ENCODE measurements around the gene IMP4.
A peak's percentile ranks its signal among the peaks of the same experiment; 100 is the strongest.
"Not testable (repeated sequence)": the region's sequence is repeated elsewhere in the genome, so short reads cannot be mapped to it uniquely, and the experiment has no call there.

IMP4 gene

DNA sequence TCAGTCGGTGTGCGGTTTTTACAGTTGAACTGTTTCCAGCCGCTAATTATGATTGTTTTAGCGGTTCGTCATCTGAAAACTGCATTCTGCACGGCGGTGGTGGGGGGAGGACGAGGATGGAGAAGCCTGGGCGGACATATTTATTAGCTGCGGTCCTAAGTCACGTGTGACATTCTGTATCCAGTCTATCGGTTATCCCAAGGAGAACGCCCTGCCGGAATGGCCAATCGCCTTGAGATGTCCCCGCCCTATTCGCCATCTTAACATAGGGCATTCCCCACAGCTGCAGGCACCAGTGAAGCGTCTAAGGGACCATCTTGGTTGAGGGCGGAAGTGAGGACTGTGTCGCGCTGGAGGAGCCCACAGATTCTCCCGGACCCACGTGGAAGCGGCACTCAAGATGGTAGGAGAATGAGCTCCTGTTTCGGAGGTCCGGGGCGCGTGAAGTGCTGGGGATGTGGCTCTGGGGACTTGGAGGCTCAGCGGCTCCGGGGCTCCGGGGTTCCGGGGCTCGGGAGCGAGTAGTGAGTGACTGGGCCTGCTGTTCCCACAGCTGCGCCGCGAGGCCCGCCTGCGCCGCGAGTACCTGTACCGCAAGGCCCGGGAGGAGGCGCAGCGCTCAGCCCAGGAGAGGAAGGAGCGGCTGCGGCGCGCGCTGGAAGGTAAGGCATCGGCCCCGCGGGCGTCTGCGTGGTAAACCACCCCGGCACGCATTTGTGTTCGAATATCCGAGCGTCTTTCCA, at the start of gene IMP4:
Gene IMP4, plus strand, starts transcription at position 365 of the 743 bp plus-strand sequence. Its CDS starts 36 bp downstream, at position 401.
- DNase-seq: peak; percentile 99

DNA sequence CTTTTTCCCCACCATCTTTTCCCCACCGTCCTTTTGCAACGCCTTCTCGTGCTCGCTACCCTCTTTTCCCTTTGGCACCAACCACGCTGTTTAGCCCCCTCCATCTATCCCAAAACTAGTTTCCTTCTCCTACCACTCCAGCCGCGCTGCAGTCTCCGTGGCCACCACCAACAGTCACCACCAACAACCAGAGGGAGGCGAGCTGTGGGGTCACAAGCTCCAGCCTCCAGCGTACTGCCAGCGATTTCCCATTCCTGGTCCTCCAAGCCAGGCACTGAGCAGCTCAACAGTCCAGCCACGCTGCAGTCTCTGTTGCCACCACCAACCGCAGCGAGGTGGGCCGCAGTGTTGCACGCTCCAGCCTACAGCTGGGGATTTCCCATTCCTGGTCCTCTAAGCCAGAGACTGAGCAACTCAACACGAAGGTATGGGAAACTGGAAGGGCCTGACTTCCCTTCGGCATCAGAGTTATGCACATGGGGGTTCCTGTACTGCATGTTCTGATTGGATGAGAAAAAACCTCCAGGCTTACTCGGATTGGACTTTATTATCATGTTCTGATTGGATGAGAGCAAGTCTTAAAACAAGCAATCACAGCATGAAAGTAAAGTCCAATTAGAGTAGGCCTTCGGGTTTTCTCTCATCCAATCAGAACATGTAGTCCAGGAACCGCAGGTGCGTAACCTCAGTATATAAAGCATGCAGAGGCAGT, 42.3 kb upstream of the IMP4 start:
- DNase-seq: no peak

- DNase-seq: no peak
Measured at GRCh38 chr2:130300970-130301348, 41.7 kb upstream of the IMP4 start.

DNA sequence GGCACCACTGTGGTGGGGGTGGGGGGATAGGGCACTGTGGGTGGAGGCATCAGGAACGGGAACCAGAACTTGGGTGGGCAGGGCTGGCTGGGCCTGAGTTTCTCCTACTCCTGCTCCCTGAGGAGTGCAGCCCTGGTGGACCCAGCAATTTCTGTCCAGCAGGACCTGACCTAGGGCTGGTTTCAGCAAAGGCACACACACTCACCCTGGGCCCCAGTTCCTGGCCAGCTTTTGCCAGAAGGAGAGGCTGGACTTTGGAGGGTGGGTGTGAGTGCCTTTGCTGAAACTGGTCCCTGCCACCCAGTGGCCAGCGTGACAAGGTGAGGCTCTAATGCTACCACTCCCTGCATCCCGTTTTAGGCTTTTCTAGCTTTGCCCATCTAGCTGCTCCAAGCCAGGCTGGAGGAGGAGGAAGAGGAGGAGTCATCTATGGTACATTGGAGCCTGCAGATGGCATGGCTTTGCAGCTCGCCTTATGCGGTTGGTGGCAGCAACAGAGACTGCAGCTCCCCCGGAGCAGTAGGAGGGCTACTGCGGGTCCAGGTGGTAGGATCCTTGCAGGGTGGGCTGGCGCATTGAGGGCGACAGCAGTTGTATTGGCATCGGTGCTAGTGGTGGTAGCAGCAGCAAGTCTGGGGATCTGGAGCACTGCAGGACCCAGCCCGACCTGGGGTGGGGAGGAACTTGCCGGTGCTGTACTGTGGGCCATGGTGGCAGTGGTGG, 40.4 kb upstream of the IMP4 start:
- no peak for DNase-seq

DNA sequence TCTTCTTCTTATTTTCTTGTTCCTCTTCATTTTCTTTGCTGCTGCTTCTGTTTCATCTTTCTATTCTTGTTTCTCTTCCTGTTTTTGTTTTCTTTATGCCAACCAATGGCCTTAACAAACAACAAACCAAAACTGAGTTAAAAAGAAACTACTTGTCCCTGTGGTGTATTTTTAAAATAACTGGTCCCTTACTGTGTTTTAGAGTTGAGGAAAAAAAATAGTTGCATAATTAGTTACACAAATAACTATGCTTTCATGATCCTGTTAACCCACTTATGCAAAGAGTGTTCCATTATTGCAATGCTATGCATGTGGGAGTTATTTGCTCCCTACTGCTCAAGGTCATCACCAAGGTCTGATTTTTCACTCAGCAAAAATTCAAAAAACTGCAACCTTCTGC, 39.5 kb upstream of the IMP4 start:
- DNase-seq: no peak

GRCh38 chr2:130304726-130305125, 38.0 kb upstream of the IMP4 start:
- no peak for DNase-seq

DNA sequence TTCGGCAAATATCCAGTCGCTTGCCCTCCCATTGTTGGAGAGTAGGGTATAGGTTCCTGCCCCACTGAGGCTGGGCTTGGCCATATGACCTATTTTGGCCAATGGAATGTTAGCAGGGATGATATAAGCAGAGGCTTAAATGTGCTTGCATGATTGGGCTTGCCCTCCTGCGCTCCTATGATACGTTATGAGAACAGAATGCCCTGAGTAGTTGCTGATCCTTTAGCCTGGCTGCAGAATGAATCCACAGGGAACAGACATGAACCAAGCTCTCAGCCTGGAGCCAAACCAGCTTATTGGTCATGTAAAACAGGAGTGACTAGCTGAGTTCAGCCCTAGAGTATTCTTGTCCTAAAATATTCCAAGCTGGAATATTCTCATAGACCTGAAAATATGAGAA, 34.8 kb upstream of the IMP4 start:
- DNase-seq: no peak

- no peak for DNase-seq
Measured at GRCh38 chr2:130310881-130311280, 31.8 kb upstream of the IMP4 start.

DNA sequence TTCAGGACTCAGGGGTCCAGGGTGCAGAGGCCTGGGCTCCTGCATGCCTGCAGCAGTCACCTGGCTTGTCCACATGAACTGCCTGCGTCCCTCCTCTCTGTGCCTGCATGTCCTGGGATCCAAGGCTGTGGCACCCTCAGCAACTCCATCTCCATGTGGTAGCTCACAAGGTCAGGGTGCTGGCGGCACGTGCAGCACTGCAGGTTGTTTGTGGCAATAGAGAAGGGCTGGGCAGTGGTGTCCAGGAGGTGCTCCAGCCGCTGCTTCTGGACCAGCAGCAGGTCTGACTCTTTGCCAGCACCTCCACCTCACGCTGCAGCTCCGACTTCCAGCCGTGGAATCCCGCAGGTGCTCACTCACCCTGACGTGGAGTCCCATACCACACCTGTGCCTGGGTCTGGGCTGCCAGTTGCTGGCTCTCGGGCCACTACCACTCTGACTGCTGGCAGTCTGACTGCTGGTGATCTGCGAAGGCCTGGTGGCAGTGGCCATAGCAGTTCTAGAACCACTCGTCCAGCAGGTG, 28.8 kb upstream of the IMP4 start:
- DNase-seq: no peak

- no peak for DNase-seq
Measured at GRCh38 chr2:130314377-130314776, 28.3 kb upstream of the IMP4 start.

- no peak for DNase-seq
Measured at GRCh38 chr2:130316596-130316995, 26.1 kb upstream of the IMP4 start.

DNA sequence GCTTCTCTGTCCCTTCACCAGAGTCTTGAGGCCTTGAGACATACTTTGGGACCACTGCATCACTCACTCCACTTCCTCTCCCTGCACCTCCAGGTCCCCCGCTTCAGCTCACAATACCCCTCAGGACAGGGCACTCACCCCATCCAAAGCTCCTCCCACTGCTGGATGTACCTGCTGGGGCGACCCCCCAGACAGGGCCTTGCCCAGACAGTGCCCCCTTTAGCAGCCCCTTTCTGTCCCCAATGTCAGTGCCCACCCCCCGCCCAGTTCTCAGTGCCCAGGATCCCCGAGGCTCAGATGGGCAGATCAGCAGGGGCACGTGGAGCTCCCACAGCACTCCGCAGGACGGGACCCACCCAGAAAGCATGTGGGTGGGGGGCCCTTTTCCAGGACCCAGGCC, 23.8 kb upstream of the IMP4 start:
- DNase-seq: no peak

- DNase-seq: no peak
Measured at GRCh38 chr2:130319536-130319935, 23.2 kb upstream of the IMP4 start.

- no peak for DNase-seq
Measured at GRCh38 chr2:130327703-130328527, 14.8 kb upstream of the IMP4 start.

DNA sequence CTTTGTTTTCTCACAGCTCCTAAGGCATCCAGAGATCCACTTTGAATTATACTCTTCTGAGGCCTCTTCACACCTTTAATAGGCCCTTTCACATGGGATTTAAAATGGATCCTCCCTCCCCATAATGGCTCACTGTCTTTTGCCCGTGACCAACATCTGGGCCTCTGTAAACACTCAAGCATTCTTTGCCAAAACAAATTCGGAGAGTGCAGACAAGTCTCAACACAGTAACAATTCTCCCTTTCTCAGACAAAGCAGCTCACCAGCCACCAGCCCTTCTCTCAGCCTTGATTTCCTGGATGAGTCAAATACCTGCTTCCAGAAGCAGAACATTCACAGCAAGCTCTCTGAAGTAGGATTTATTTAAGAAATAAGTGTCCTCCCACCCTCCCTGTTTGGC, 14.0 kb upstream of the IMP4 start:
- no peak for DNase-seq

DNA sequence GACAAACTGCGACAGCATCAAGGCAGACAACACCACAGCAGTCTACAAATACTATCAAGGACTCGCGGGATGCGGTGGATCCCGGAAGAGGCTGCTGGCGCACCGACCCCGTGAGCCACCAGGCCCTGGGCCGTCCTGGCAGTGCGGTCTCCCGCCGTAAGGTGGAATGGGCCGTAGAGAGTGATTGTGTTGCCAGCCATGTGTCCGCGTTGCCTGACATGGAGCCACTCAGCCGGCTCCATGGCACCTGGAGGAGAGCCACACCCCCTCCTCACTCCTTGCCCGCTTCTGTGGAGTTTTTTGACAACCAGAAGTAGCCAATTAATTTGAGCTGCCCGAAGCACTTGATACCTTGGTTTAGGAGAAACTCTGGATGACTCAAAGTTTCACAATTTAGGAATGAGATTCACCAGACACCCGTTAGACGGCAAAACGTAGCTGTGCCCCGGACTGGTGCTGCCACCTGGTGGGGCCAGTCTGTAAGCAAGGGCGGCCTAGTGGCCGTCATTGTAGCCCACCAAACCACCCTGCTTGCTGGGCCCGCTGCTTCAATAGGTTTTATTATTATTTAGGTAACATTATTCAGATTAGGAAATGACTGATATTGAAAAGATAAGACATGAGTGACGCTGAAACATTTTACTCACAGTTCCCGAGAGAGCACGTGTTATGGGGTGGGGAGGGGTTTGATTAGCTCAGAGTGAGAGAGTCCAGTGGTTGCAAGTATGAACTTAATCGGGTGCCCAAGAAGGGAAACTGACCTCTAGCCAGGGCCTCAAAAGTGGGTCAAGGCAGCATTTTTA, 10.2 kb upstream of the IMP4 start:
- DNase-seq: peak; percentile 54 to 55

DNA sequence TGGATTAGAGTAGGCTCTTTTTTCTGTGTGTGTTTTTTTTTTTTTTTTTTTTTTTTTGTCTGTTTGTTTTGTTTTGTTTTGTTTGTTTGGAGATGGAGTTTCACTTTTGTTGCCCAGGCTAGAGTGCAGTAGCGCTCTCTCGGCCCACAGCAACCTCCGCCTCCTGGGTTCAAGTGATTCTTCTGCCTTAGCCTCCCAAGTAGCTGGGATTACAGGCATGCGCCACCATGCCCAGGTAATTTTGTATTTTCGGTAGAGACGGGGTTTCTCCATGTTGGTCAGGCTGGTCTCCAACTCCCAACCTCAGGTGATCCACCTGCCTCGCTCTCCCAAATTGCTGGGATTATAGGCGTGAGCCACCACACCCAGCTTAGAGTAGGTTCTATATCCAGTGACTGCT, 9.4 kb upstream of the IMP4 start:
- not testable (repeated sequence) for DNase-seq

- DNase-seq: no peak
Measured at GRCh38 chr2:130334026-130334425, 8.7 kb upstream of the IMP4 start.

GRCh38 chr2:130335226-130335625, 7.5 kb upstream of the IMP4 start:
- DNase-seq: no peak

- no peak for DNase-seq
Measured at GRCh38 chr2:130336150-130336876, 6.4 kb upstream of the IMP4 start.

All from Kasumi-1 (cell line).